Ecto neural progenitor cell (in vitro differentiated cells): Measurements from ENCODE around the gene TMEM213.

Experiments
- DNase-seq: peaks from one replicate; pipeline ENCODE4 v3.0.0-alpha.2; 2018; ENCODE audit warnings: low spot score

Gene TMEM213

GRCh38 chr7:138797715-138798320 lies at the start of gene TMEM213, which contains the start of gene ATP6V0A4:
TSS of gene TMEM213 (plus strand) at chr7:138797994. CDS start at chr7:138798105, 111 bp downstream.
TSS of gene ATP6V0A4 (minus strand) at chr7:138798196. CDS start at chr7:138771247, 26,949 bp downstream.
- DNase-seq, result peak; percentile 59

GRCh38 chr7:138748666-138749065 lies 49.1 kb upstream of the TMEM213 start:
- no peak for DNase-seq

GRCh38 chr7:138749960-138750359 lies 47.8 kb upstream of the TMEM213 start:
- no peak for DNase-seq

GRCh38 chr7:138750473-138750872 lies 47.3 kb upstream of the TMEM213 start:
- no peak for DNase-seq

- peak; percentile 58 for DNase-seq
These were observed 46.8 kb upstream of the TMEM213 start for GRCh38 chr7:138750901-138751464.

- DNase-seq, result no peak
These were observed 45.2 kb upstream of the TMEM213 start for GRCh38 chr7:138752518-138753149.

- no peak for DNase-seq
These were observed 44.7 kb upstream of the TMEM213 start for GRCh38 chr7:138753150-138753518.

- DNase-seq, result no peak
These were observed 44.2 kb upstream of the TMEM213 start for GRCh38 chr7:138753610-138754009.

GRCh38 chr7:138755331-138755747 lies 42.5 kb upstream of the TMEM213 start:
- DNase-seq, result no peak

- no peak for DNase-seq
These were observed 41.8 kb upstream of the TMEM213 start for GRCh38 chr7:138755842-138756590.

GRCh38 chr7:138756591-138757242 lies 41.1 kb upstream of the TMEM213 start:
- DNase-seq, result no peak

GRCh38 chr7:138768241-138768640 lies 29.6 kb upstream of the TMEM213 start:
- no peak for DNase-seq

- no peak for DNase-seq
These were observed 26.9 kb upstream of the TMEM213 start for GRCh38 chr7:138770904-138771303.

- DNase-seq, result no peak
These were observed 24.6 kb upstream of the TMEM213 start for GRCh38 chr7:138773176-138773575.

- peak; percentile 53 for DNase-seq
These were observed 24.0 kb upstream of the TMEM213 start for GRCh38 chr7:138773817-138774216.

- DNase-seq, result no peak
These were observed 21.5 kb upstream of the TMEM213 start for GRCh38 chr7:138776166-138776833.

GRCh38 chr7:138781004-138781403 lies 16.8 kb upstream of the TMEM213 start:
- DNase-seq, result no peak

GRCh38 chr7:138784692-138785091 lies 13.1 kb upstream of the TMEM213 start:
- no peak for DNase-seq

GRCh38 chr7:138785587-138786437 lies 12.0 kb upstream of the TMEM213 start:
- DNase-seq, result no peak

GRCh38 chr7:138796038-138796615 lies 1.7 kb upstream of the TMEM213 start:
- no peak for DNase-seq
